Endothelial cell of umbilical vein (primary cell): Measurements from ENCODE around the gene C16orf74. TPM values are rescaled to one million over a fixed set of nuclear protein-coding genes. Genes with fewer than 3 reads are reported as not detected.

Experiments used
- BruUV-seq: library from RNA; stranded (reverse); fragments of 400-500 nt; replicated peaks from 2 replicates; lab custom pipeline; 2021; lab: Mats Ljungman, UMichigan
- CTCF ChIA-PET: fragments of 300-600, 350-600 bp; sonication (Branson Sonifier 250); formaldehyde crosslinking; loops from one replicate; lab custom pipeline; 2021; ENCODE audit warnings: antibody characterized with exemption, inconsistent platforms; lab: Charles Lee
- POLR2A ChIA-PET: fragments of 300-600, 350-600 bp; sonication (Branson Sonifier 250); formaldehyde crosslinking; loops from one replicate; lab custom pipeline; 2021; ENCODE audit warnings: antibody characterized with exemption, inconsistent platforms; lab: Charles Lee
- DNase-seq: peaks from one replicate; pipeline ENCODE4 v3.0.0-alpha.2; 2011; ENCODE audit warnings: low read depth, low spot score
- FAIRE-seq: peaks from 2 replicates; lab custom pipeline; 2011; peaks lifted over from hg19 to GRCh38; lab: Jason Lieb, UNC
- H2AFZ ChIP-seq: 2 replicates; pipeline ENCODE4 v1.6.0; 2012; ENCODE audit warnings: low read depth, low read length, control low read depth, inconsistent platforms
- H3K27ac ChIP-seq: 2 replicates; pipeline ENCODE4 v1.5.1; 2011; ENCODE audit warnings: low read depth, mild to moderate bottlenecking, control low read depth, low read length, moderate library complexity; ENCODE audit not compliant: insufficient read depth
- H3K27me3 ChIP-seq, 2 experiments: 2 replicates each; pipeline versions ENCODE4 v1.6.0 to v1.6.1; 2011; ENCODE audit warnings: low read length in 2 of 2, mixed read lengths in 1 of 2; ENCODE audit not compliant: control insufficient read depth in 2 of 2, insufficient read depth in 2 of 2
- H3K36me3 ChIP-seq, 2 experiments: 2 replicates in 1 of 2; 3 replicates in 1 of 2; pipeline ENCODE4 v1.5.1; 2011; ENCODE audit warnings: low read length in 2 of 2, mild to moderate bottlenecking in 1 of 2, moderate library complexity in 1 of 2; ENCODE audit not compliant: control insufficient read depth in 2 of 2, insufficient read depth in 2 of 2; ENCODE audit errors: extremely low read depth in 1 of 2
- H3K4me1 ChIP-seq: 3 replicates; pipeline ENCODE4 v1.5.1; 2011; ENCODE audit warnings: mild to moderate bottlenecking, low read length; ENCODE audit not compliant: control insufficient read depth, insufficient read depth; ENCODE audit errors: extremely low read depth
- H3K4me2 ChIP-seq: 2 replicates; pipeline ENCODE4 v1.6.1; 2011; ENCODE audit warnings: low read length, control low read depth, mixed read lengths; ENCODE audit not compliant: insufficient read depth
- H3K4me3 ChIP-seq, 3 experiments: fragments of 200-600 bp in 1 of 3; sonication (generic), shearing (Covaris generic) in 1 of 3; replicated peaks in 1 of 3; 2 replicates each; pipeline ENCODE4 v1.5.1; 2011 to 2016; ENCODE audit warnings: control low read depth in 3 of 3, low read length in 3 of 3, mild to moderate bottlenecking in 2 of 3, inconsistent platforms in 1 of 3, low read depth in 1 of 3, moderate library complexity in 1 of 3; ENCODE audit not compliant: insufficient read depth in 1 of 3
- H3K79me2 ChIP-seq: 2 replicates; pipeline ENCODE4 v1.6.0; 2012; ENCODE audit warnings: low read length, inconsistent platforms; ENCODE audit not compliant: control insufficient read depth, insufficient read depth
- H3K9ac ChIP-seq: replicated peaks from 2 replicates; pipeline ENCODE3; 2011; ENCODE audit warnings: low read length, control low read depth; ENCODE audit not compliant: insufficient read depth; ENCODE audit errors: extremely low read depth
- H3K9me1 ChIP-seq: replicated peaks from 3 replicates; pipeline ENCODE4 v1.6.0; 2011; ENCODE audit warnings: mild to moderate bottlenecking, low read length; ENCODE audit not compliant: control insufficient read depth, insufficient read depth; ENCODE audit errors: extremely low read depth
- H3K9me3 ChIP-seq: replicated peaks from 2 replicates; pipeline ENCODE4 v1.5.1; 2012; ENCODE audit warnings: low read length, inconsistent platforms; ENCODE audit not compliant: control insufficient read depth, insufficient read depth
- H4K20me1 ChIP-seq: replicated peaks from 2 replicates; pipeline ENCODE3; 2011; ENCODE audit warnings: mild to moderate bottlenecking, low read length; ENCODE audit not compliant: control insufficient read depth, insufficient read depth; ENCODE audit errors: extremely low read depth
- EZH2 ChIP-seq: IDR thresholded peaks from 2 replicates; pipeline ENCODE4 v1.6.1; 2012; ENCODE audit warnings: borderline replicate concordance, low read depth, mild to moderate bottlenecking, moderate library complexity, low read length, inconsistent platforms; ENCODE audit not compliant: severe bottlenecking
- MYC ChIP-seq: IDR thresholded peaks from one replicate; pipeline ENCODE4 v1.6.1; 2011; ENCODE audit warnings: mild to moderate bottlenecking, low read depth, low read length
- POLR2AphosphoS5 ChIP-seq: IDR thresholded peaks from 2 replicates; pipeline ENCODE4 v1.6.1; 2012; ENCODE audit warnings: low read depth, mild to moderate bottlenecking, control low read depth, low read length, moderate library complexity; ENCODE audit not compliant: insufficient read depth
- dilution Hi-C: fragments of 300-500 bp; cut with MboI; formaldehyde crosslinking; loops from one replicate; pipeline ENCODE4 v1.15.0; 2019; ENCODE audit warnings: low sequenced_read_pairs; ENCODE audit not compliant: extremely low pct_ligation_motif_present
- intact Hi-C: fragments of 100-400 bp; cut with micrococcal nuclease; formaldehyde crosslinking; loops from one replicate; pipeline ENCODE4 v1.10.0; 2022
- polyA plus RNA-seq, 4 experiments: library from polyadenylated mRNA; depleted of rRNA in 3 of 4; stranded (reverse) in 3 of 4; unstranded in 1 of 4; fragments of >200 nt; gene quantifications; 2 replicates each; pipeline versions ENCODE4 v1.2.1 to v1.2.3, GENCODE V29; 2011 to 2012; ENCODE audit warnings: missing spikeins in 1 of 4
- total RNA-seq: library from RNA; stranded (reverse); gene quantifications from 2 replicates; pipeline ENCODE4 v1.2.3, GENCODE V29; 2021
- TF ChIP-seq, protein P1 (sequence below): IDR thresholded peaks from 2 replicates; pipeline ENCODE4 v1.6.1; 2011; ENCODE audit not compliant: insufficient read depth, insufficient read length

Gene C16orf74
- total and polyA plus RNA-seq, 2 donors (not counting 3 experiments of a cell fraction or from before 2014, with no cell fraction given) = 12.1 to 38.7 TPM

DNA sequence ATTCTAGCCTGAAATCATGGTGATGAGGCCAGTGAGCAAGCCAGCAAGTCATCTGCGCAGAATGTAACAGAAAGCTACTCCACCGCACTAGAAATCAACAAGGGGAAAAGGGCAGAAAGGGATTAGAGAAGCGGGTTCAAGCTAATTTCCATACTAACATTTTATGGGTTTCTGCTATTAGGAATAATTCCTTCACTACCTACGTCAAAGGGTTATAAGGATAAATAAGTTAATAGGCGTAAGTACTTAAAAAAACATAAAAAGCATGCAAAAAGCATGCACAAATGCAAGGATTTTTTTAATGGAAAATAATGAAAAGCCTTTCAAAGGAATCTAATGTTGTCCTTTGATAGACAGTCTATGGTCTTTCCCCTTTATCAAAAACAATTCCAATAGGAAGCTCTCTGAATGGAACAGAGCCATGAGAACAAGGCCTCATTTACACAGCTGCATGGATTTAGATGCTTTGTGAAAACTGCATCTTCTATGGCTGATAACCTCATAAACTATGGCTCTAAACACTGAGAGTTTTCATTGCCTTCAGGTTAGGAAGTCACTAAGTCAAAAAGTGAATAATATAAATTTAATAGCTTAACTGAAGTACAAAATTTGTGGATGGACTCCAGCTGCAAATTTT, 42.9 kb upstream of the C16orf74 start:
- DNase-seq = no peak
- Histone ChIP-seq H3K9me1 (no peaks in the 10 kb centered on the region), H3K4me3 (no peak overlapping the region), H3K36me3 (peaks cover 4 to 14% of the 10 kb centered on the region in 2 experiments), H3K9ac (no peak overlapping the region), H3K4me1 (peaks cover 14% of the 10 kb centered on the region), H4K20me1 (peaks cover 5% of the 10 kb centered on the region), H3K27ac (no peak overlapping the region), H2AFZ (no peak overlapping the region), H3K27me3 (no peaks in the 10 kb centered on the region), H3K4me2 (no peak overlapping the region), H3K79me2 (peaks cover 93% of the 10 kb centered on the region), H3K9me3 (no peaks in the 10 kb centered on the region)
- TF ChIP-seq, protein P1, sequence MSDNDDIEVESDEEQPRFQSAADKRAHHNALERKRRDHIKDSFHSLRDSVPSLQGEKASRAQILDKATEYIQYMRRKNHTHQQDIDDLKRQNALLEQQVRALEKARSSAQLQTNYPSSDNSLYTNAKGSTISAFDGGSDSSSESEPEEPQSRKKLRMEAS = no peak
- TF ChIP-seq MYC (no peak), EZH2 (no peak), POLR2AphosphoS5 (no peak)
- intact Hi-C loops = no loop called here
- CTCF ChIA-PET = interaction anchor here (1.1 kb wide), 1 partner anchor 15 kb away, joined by 4 read pairs; no protein-coding TSS in a partner anchor
- FAIRE-seq = peak; percentile 4
- dilution Hi-C loops = no loop called here
- POLR2A ChIA-PET = no interaction called here
- no TSS peak for BruUV-seq

DNA sequence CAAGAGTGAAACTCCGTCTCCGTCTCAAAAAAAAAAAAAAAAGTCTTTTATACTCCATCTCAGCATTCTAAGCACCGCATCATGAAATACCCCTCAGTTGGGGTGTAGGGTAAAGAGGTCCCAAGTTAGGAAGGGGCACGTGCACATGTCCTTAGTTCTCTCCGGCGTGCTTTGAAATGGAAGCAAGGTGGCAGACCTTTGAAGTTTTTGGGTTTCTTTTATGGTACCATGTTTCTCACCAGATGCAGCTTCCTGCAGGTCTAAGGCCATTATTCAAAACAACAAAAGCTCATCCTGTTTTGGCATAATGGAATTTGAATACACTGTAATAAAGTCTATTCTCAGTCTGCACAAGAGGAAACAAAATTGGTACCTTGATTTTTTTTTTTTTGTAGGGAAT, 38.9 kb upstream of the C16orf74 start:
- FAIRE-seq (peak; percentile 87), DNase-seq (peak; percentile 44)
- intact Hi-C loops = no loop called here
- peaks cover 8 to 24% of the 10 kb centered on the region in 2 experiments for H3K36me3 ChIP-seq
- BruUV-seq = no TSS peak
- no peaks in the 10 kb centered on the region for H4K20me1 ChIP-seq
- no peaks in the 10 kb centered on the region for H3K27me3 ChIP-seq
- ChIA-PET CTCF (interaction anchor here (1.3 to 1.8 kb wide), 2 partner anchors 7 to 11 kb away, joined by 4 to 6 read pairs; no protein-coding TSS in a partner anchor), POLR2A (no interaction called here)
- H2AFZ ChIP-seq = no peak overlapping the region
- peaks cover 82% of the 10 kb centered on the region for H3K79me2 ChIP-seq
- no peaks in the 10 kb centered on the region for H3K9me3 ChIP-seq
- no peak overlapping the region for H3K4me2 ChIP-seq
- H3K9ac ChIP-seq = no peak overlapping the region
- no peaks in the 10 kb centered on the region for H3K9me1 ChIP-seq
- TF ChIP-seq, protein P1 = no peak
- TF ChIP-seq EZH2 = no peak
- H3K27ac ChIP-seq = no peak overlapping the region
- H3K4me1 ChIP-seq = peaks cover 11% of the 10 kb centered on the region
- dilution Hi-C loops = no loop called here
- H3K4me3 ChIP-seq = no peak overlapping the region
